ENCODE data around the gene MS4A3.
"Not testable (repeated sequence)": the region's sequence is repeated elsewhere in the genome, so short reads cannot be mapped to it uniquely, and the experiment has no call there.

- not testable (repeated sequence) for TF ChIP-seq CTCF (IDR thresholded peaks at IDR 0.05; ENCODE audit: low read length); EZH2 (IDR thresholded peaks at IDR 0.05; ENCODE audit: borderline replicate concordance, low read length)
These were observed 48.1 kb downstream of the MS4A3 start for GRCh38 chr11:60104471-60105115.

Measured in OCI-LY1 (cell line).